Fibroblast of lung (primary cell): ENCODE results near the gene RBM28.

ENCODE experiments used
- CTCF ChIP-seq, 2 donors: IDR thresholded peaks in 1 of 2; conservative IDR thresholded peaks in 1 of 2; 1 replicate in 1 of 2; 2 replicates in 1 of 2; pipeline ENCODE4 v1.5.1; 2011 to 2012; ENCODE audit warnings: low read length in 2 of 2, control low read depth in 1 of 2, inconsistent platforms in 1 of 2, low read depth in 1 of 2, mild to moderate bottlenecking in 1 of 2
- EZH2 ChIP-seq: IDR thresholded peaks from 2 replicates; pipeline ENCODE4 v1.5.1; 2012; ENCODE audit warnings: low read length, control low read depth, mild to moderate bottlenecking; ENCODE audit errors: missing control alignments

DNA sequence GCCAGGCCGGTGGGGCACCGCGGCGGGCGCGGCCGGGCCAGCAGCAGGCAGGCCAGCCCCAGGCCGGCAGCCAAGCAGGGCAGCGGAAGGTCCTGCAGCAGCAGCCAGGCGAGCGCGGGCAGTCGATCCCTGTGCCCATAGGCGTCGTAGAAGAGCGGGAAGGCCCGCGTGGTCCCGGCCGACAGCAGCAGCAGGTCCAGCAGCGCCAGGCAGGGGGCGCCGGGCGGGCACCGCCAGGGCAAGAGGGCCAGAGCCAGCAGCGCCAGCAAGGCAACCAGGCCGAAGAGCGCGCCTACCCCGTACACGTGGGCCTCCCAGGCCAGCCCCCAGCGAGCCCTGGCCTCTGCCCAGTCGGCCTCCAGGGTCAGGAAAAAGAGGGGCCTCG, 8.4 kb upstream of the RBM28 start:
- TF ChIP-seq CTCF (conservative IDR thresholded peaks at IDR 0.05 in 1 of 2, IDR thresholded peaks at IDR 0.05 in 1 of 2; ENCODE audit: low read depth in 1 of 2, low read length in 2 of 2), result peak; percentile 24 to 40
- no peak for TF ChIP-seq EZH2
